ENCODE results near the gene PCYT1B.

Gene PCYT1B

DNA sequence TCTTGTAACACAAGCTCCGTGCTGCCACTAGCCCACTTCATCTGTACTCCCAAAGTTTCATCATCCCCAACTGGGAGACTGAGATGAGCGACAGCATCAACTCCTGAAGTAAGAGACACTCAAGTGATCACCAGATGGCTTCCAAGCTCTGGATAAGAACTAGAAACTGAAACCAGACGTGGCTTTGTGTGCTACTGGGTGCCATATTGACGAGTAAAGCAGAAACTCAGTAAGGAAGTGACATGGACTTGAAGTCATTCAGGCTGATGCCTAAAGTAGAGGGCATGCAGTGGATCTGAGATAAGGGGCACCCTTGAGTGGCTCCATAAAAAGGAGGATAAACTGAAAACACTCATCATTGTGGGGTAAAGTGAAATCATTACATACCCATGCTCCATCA is 72.4 kb downstream of the PCYT1B start:
- TF ChIP-seq, protein P1, sequence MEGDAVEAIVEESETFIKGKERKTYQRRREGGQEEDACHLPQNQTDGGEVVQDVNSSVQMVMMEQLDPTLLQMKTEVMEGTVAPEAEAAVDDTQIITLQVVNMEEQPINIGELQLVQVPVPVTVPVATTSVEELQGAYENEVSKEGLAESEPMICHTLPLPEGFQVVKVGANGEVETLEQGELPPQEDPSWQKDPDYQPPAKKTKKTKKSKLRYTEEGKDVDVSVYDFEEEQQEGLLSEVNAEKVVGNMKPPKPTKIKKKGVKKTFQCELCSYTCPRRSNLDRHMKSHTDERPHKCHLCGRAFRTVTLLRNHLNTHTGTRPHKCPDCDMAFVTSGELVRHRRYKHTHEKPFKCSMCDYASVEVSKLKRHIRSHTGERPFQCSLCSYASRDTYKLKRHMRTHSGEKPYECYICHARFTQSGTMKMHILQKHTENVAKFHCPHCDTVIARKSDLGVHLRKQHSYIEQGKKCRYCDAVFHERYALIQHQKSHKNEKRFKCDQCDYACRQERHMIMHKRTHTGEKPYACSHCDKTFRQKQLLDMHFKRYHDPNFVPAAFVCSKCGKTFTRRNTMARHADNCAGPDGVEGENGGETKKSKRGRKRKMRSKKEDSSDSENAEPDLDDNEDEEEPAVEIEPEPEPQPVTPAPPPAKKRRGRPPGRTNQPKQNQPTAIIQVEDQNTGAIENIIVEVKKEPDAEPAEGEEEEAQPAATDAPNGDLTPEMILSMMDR (IDR thresholded peaks at IDR 0.05; ENCODE audit: low read length, missing control alignments) = no peak
- no peak for DNase-seq (ENCODE audit: low read depth)
- no peak overlapping the region for H3K4me3 ChIP-seq (replicated peaks; ENCODE audit: low read depth, low read length)

DNA sequence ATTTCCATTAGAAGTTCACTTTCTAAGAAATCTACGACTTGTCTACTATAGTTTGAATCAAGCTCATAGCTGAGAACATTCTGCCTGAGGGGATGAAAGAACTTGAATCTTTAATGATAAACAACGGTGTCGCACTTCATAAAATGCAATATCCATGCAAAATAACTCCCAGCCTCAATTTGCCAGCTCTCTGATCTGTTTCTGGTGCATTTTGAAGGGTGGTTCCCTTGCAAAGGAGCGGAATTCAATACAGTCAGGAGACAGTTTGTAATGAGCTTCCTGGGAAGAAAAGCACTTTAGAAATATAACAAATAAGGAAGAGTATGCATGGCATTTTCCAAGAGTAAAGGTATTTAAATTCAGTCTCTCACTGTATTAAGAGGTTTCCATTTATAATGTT is 80.0 kb downstream of the PCYT1B start:
- TF ChIP-seq, protein P1 (IDR thresholded peaks at IDR 0.05; ENCODE audit: low read length, missing control alignments) = no peak
- no peak overlapping the region for H3K4me3 ChIP-seq (replicated peaks; ENCODE audit: low read depth, low read length)
- DNase-seq (ENCODE audit: low read depth) = no peak

DNA sequence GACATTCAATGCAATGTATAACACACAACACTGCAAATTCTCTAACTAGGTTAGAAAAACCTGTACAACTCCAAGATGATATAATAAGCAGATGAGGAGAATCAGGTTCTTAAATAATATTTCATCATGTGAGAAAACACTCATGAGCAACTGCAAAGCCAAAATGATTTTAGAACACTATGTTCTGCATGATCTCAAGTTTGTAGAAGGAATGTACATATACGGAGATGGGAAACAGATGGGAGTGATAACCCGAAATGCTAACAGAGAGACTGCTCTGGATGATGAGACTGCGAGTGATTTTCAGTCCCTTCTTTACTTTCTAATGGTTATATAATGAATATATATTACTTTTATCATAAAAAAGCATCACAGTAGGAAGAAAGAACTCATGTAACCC is 80.9 kb downstream of the PCYT1B start:
- DNase-seq (ENCODE audit: low read depth) = no peak
- TF ChIP-seq, protein P1 (IDR thresholded peaks at IDR 0.05; ENCODE audit: low read length, missing control alignments) = no peak
- H3K4me3 ChIP-seq (replicated peaks; ENCODE audit: low read depth, low read length) = no peak overlapping the region

DNA sequence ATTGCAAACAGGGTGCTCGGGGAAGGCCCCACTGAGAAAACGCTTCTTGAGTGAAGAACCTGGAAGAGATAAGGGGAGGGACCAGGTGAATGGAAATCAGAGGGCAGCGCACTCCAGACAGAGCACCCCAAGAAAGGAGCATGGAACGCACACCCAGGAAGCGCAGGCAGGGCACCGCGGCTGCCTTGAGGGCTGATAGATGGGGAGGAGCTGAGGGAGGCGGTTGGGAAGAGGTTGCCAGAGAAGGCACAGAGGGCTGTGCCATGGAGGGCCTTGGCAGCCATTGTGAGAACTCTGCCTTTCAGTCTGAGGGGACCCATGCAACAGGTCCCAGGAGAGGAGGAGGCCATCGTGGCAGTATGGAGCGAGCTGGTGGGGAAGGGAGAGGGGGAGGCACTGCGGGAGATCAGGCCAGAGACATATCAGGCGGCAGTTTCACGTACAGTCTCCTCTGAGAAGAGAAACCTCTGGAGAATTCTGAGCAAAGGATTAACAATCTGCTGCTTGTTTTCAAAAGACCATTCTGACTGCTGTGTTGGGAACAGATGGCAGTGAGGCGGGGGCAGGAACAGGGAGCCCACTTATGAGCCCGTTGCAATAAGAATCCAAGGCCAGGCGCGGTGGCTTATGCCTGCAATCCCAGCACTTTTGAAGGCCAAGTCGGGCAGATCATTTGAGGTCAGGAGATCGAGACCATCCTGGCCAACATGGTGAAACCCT is 83.7 kb downstream of the PCYT1B start:
- TF ChIP-seq, protein P1 (IDR thresholded peaks at IDR 0.05; ENCODE audit: low read length, missing control alignments) = no peak
- no peak for DNase-seq (ENCODE audit: low read depth)
- no peak overlapping the region for H3K4me3 ChIP-seq (replicated peaks; ENCODE audit: low read depth, low read length)

DNA sequence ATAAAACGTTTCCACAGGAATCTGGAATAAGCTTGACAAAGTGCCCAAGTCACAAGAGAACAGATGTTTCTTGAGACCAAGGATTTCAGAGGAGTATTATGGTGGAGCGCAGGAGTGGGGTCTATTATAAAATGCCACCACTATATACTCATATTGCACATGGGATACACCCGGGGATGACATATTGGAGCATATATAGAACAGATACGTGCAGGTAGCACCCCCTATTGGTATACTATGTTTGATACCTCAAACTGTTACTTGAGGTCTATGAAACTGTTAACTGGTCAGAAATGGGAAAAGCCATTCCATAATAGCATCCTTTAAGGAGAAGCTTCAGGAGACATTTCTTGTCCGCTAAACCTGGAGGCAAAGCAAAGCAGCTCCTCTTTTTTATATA is 86.0 kb downstream of the PCYT1B start:
- peak; percentile 23 for DNase-seq (ENCODE audit: low read depth)
- no peak overlapping the region for H3K4me3 ChIP-seq (replicated peaks; ENCODE audit: low read depth, low read length)

DNA sequence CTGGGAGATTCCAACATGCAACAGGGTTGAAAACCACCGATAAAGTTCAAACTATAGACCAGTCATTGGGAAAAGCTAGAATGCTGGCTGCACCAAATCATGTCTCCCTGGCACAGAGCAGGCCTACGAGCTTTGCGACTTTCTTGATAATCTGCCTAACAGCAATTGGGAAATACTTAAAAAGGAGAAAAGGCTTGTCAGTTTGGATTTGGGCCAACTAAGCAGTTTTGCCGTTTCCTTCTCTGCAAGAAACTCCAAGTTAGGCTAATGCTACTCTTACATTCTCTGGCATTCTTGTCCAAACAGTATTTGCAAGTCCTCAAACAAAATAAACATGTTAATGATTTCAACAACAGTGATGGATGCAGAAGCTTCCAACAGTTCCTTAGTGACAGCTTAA is 94.1 kb downstream of the PCYT1B start:
- H3K4me3 ChIP-seq (replicated peaks; ENCODE audit: low read depth, low read length) = no peak overlapping the region
- TF ChIP-seq, protein P1 (IDR thresholded peaks at IDR 0.05; ENCODE audit: low read length, missing control alignments) = no peak
- peak; percentile 41 for DNase-seq (ENCODE audit: low read depth)

More for the DNA sequence above, 86.0 kb downstream of the PCYT1B start:
- TF ChIP-seq, protein P1 (IDR thresholded peaks at IDR 0.05; ENCODE audit: low read length, missing control alignments) = peak; percentile 21

DNA sequence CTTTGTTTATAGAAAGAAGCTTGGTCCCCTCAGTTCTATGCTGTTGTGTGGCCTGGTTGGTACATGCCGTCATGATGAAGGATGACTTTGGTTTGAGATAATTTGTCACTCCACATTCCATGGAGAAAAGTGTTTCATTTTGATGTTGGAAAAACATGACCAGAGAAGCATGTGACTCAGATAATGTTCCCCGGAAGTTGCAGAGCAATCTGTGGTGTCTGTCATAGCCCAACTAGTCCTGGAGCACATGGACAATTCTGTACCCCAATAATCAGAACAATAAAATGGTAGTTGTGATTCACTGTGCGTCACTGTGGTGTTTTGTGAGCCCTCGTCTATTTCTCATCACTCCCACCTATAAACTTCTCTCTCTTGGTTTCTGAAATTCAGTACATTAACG is 97.0 kb downstream of the PCYT1B start:
- DNase-seq (ENCODE audit: low read depth) = no peak
- H3K4me3 ChIP-seq (replicated peaks; ENCODE audit: low read depth, low read length) = no peak overlapping the region

More for the DNA sequence above, 97.0 kb downstream of the PCYT1B start:
- TF ChIP-seq, protein P1 (IDR thresholded peaks at IDR 0.05; ENCODE audit: low read length, missing control alignments) = no peak

Measured in fibroblast of pulmonary artery (primary cell).